HepG2 (cell line): ENCODE data around the gene KIAA1217. TPM values are rescaled to one million over a fixed set of nuclear protein-coding genes. Genes with fewer than 3 reads are reported as not detected.
A peak's percentile ranks its signal among the peaks of the same experiment; 100 is the strongest.

Source experiments
- ARID4A ChIP-seq: sonication (generic); formaldehyde crosslinking; IDR thresholded peaks from 2 replicates; pipeline ENCODE4 v1.5.0; 2020; ENCODE audit warnings: mild to moderate bottlenecking, missing genetic modification reagents, borderline replicate concordance
- CCAR2 ChIP-seq: fragments of 200-400 bp; formaldehyde crosslinking; optimal IDR thresholded peaks from 2 replicates; pipeline ENCODE3; 2018; ENCODE audit warnings: low read depth, mild to moderate bottlenecking, low read length, moderate library complexity
- CEBPB ChIP-seq: IDR thresholded peaks from 2 replicates; pipeline ENCODE4 v1.6.1; 2011; ENCODE audit warnings: low read depth, low read length, improper control_type of control experiment, borderline replicate concordance
- CENPT ChIP-seq: sonication (generic); formaldehyde crosslinking; IDR thresholded peaks from 2 replicates; pipeline ENCODE4 v1.8.0; 2022; ENCODE audit warnings: low read depth, mild to moderate bottlenecking, moderate library complexity, missing genetic modification reagents
- CHD2 ChIP-seq: IDR thresholded peaks from 2 replicates; pipeline ENCODE4 v1.6.1; 2011; ENCODE audit warnings: low read depth, low read length, improper control_type of control experiment
- DMAP1 ChIP-seq: IDR thresholded peaks from 2 replicates; pipeline ENCODE4 v1.6.1; 2016
- FOXA1 ChIP-seq, 2 experiments: fragments of 450-650 bp in 1 of 2; sonication (generic) in 1 of 2; formaldehyde crosslinking in 1 of 2; IDR thresholded peaks; 2 replicates each; pipeline versions ENCODE4 v1.4.0 to v1.6.1; 2016 to 2020; ENCODE audit warnings: missing genetic modification reagents in 1 of 2
- NR2F2 ChIP-seq: IDR thresholded peaks from 2 replicates; pipeline ENCODE4 v1.6.1; 2012; ENCODE audit warnings: low read depth, inconsistent platforms, borderline replicate concordance
- PCBP2 ChIP-seq: fragments of 200-400 bp; formaldehyde crosslinking; optimal IDR thresholded peaks from 2 replicates; pipeline ENCODE3; 2018; ENCODE audit warnings: low read length, low read depth; ENCODE audit not compliant: poor library complexity, severe bottlenecking
- SALL1 ChIP-seq: sonication (generic); formaldehyde crosslinking; IDR thresholded peaks from 2 replicates; pipeline ENCODE4 v1.8.0; 2022; ENCODE audit warnings: mild to moderate bottlenecking, missing genetic modification reagents
- TCF7L2 ChIP-seq: IDR thresholded peaks from 2 replicates; pipeline ENCODE4 v1.6.1; 2011; ENCODE audit warnings: mild to moderate bottlenecking, low read depth, low read length, moderate library complexity
- ZFP91 ChIP-seq: sonication (generic); formaldehyde crosslinking; IDR thresholded peaks from 2 replicates; pipeline ENCODE4 v1.9.0; 2022; ENCODE audit warnings: missing genetic modification reagents, mild to moderate bottlenecking, borderline replicate concordance
- ZKSCAN8 ChIP-seq: IDR thresholded peaks from 2 replicates; pipeline ENCODE4 v1.6.1; 2016; ENCODE audit warnings: borderline replicate concordance, missing genetic modification reagents, missing compliant biosample characterization
- ZNF280D ChIP-seq: sonication (generic); formaldehyde crosslinking; IDR thresholded peaks from 2 replicates; pipeline ENCODE4 v1.5.1; 2020; ENCODE audit warnings: mild to moderate bottlenecking, missing genetic modification reagents
- ZNF335 ChIP-seq: sonication (generic); formaldehyde crosslinking; IDR thresholded peaks from 2 replicates; pipeline ENCODE4 v1.4.0; 2020; ENCODE audit warnings: missing genetic modification reagents
- ZNF616 ChIP-seq: sonication (generic); formaldehyde crosslinking; IDR thresholded peaks from 2 replicates; pipeline ENCODE4 v1.5.0; 2020; ENCODE audit warnings: low read depth, mild to moderate bottlenecking, missing genetic modification reagents
- polyA plus RNA-seq, 8 experiments: library from polyadenylated mRNA; depleted of rRNA in 3 of 8; stranded (reverse) in 7 of 8; unstranded in 1 of 8; fragments of >200 nt; fragmentation: Illumina TruSeq in 4 of 8; extraction: Trizol in 4 of 8; gene quantifications; 2 replicates each; pipeline versions ENCODE4 v1.2.1 to v1.2.3, GENCODE V29; 2011 to 2016; ENCODE audit warnings: low read depth in 4 of 8, missing spikeins in 1 of 8, mixed read lengths in 1 of 8; ENCODE audit not compliant: insufficient read depth in 1 of 8
- total RNA-seq, 5 experiments: library from RNA; depleted of rRNA; stranded (reverse); fragments of >200 nt; fragmentation: Illumina TruSeq; extraction: Trizol; gene quantifications; 2 replicates each; pipeline ENCODE4 v1.2.3, GENCODE V29; 2016; ENCODE audit warnings: low read depth in 1 of 5
- TF ChIP-seq, protein P1 (sequence below): sonication (generic); formaldehyde crosslinking; IDR thresholded peaks from 2 replicates; pipeline ENCODE4 v1.5.1; 2020; ENCODE audit warnings: mild to moderate bottlenecking, moderate library complexity, missing genetic modification reagents
- TF ChIP-seq, protein P2 (sequence below): IDR thresholded peaks from 2 replicates; pipeline ENCODE4 v1.6.1; 2016; ENCODE audit warnings: low read depth

KIAA1217 gene
- total and polyA plus RNA-seq, 2 of the 13 experiments (the other 11 are each of a cell fraction or from before 2014, with no cell fraction given) = 4.6 to 10.9 TPM

GRCh38 chr10:24318517-24318916 lies 109.6 kb downstream of the KIAA1217 start (continued):
- TF ChIP-seq ZFP91 (no peak), CEBPB (no peak), CHD2 (no peak), SALL1 (0 out of 2 replicates have a peak, but pooled peaks have one; percentile 15), NR2F2 (no peak), CCAR2 (no peak), DMAP1 (CRISPR knock-in tag) (no peak), CENPT (CRISPR knock-in tag) (no peak), FOXA1 (IDR thresholded peaks at IDR 0.05) (no peak), FOXA1 (CRISPR knock-in tag; IDR thresholded peaks at IDR 0.05) (no peak), TCF7L2 (no peak), PCBP2 (no peak), ZNF616 (CRISPR knock-in tag) (no peak), ZNF280D (CRISPR knock-in tag) (no peak), ZKSCAN8 (CRISPR knock-in tag) (no peak), ZNF335 (CRISPR knock-in tag) (no peak), ARID4A (CRISPR knock-in tag) (no peak)
- TF ChIP-seq, protein P1, sequence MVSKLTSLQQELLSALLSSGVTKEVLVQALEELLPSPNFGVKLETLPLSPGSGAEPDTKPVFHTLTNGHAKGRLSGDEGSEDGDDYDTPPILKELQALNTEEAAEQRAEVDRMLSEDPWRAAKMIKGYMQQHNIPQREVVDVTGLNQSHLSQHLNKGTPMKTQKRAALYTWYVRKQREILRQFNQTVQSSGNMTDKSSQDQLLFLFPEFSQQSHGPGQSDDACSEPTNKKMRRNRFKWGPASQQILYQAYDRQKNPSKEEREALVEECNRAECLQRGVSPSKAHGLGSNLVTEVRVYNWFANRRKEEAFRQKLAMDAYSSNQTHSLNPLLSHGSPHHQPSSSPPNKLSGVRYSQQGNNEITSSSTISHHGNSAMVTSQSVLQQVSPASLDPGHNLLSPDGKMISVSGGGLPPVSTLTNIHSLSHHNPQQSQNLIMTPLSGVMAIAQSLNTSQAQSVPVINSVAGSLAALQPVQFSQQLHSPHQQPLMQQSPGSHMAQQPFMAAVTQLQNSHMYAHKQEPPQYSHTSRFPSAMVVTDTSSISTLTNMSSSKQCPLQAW (CRISPR knock-in tag) = 0 out of 2 replicates have a peak, but pooled peaks have one; percentile 24
- TF ChIP-seq, protein P2, sequence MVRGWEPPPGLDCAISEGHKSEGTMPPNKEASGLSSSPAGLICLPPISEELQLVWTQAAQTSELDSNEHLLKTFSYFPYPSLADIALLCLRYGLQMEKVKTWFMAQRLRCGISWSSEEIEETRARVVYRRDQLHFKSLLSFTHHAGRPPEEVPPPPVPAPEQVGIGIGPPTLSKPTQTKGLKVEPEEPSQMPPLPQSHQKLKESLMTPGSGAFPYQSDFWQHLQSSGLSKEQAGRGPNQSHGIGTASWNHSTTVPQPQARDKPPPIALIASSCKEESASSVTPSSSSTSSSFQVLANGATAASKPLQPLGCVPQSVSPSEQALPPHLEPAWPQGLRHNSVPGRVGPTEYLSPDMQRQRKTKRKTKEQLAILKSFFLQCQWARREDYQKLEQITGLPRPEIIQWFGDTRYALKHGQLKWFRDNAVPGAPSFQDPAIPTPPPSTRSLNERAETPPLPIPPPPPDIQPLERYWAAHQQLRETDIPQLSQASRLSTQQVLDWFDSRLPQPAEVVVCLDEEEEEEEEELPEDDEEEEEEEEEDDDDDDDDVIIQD (CRISPR knock-in tag) = no peak
